ENCODE results near the gene PLK5. TPM values are rescaled to one million over a fixed set of nuclear protein-coding genes. Genes with fewer than 3 reads are reported as not detected.

The PLK5 gene
- total RNA-seq, 1 experiment from 2014 or later: 0.57 TPM

- Histone ChIP-seq H3K27me3 (ENCODE audit: insufficient read depth, low read length) (peaks cover 16% of the 10 kb centered on the region; the same call in 1 of the 2 replicates), H4K20me1 (ENCODE audit: control insufficient read depth, insufficient read depth, insufficient read length) (peaks cover 3% of the 10 kb centered on the region), H3K23me2 (ENCODE audit: insufficient read length, low read depth, low read length, poor library complexity, severe bottlenecking) (peaks cover 2% of the 10 kb centered on the region), H3K4me1 (ENCODE audit: insufficient read depth, low read length) (no peaks in the 10 kb centered on the region), H3K23ac (ENCODE audit: insufficient read length, low read depth, low read length) (no peak overlapping the region), H3K56ac (ENCODE audit: insufficient read length, low read depth, low read length) (no peak overlapping the region), H2AFZ (ENCODE audit: low read length) (no peak overlapping the region), H4K8ac (replicated peaks; ENCODE audit: insufficient read length, low read depth, low read length) (no peak overlapping the region), H2AK5ac (ENCODE audit: insufficient read length, low read length) (no peak overlapping the region), H2BK12ac (ENCODE audit: insufficient read length, low read depth, low read length) (no peak overlapping the region), H2BK20ac (ENCODE audit: low read depth, low read length, poor library complexity, severe bottlenecking) (no peak overlapping the region), H4K91ac (ENCODE audit: insufficient read length, low read depth, low read length) (no peak overlapping the region), H3K27ac (ENCODE audit: insufficient read length, low read depth, low read length) (no peak overlapping the region), H3K9ac (ENCODE audit: extremely low read depth, insufficient read length, low read length) (no peak overlapping the region), H3K14ac (ENCODE audit: insufficient read depth, low read length) (no peak overlapping the region), H3K9me3 (ENCODE audit: control insufficient read depth, low read depth, low read length) (no peaks in the 10 kb centered on the region), H3K4me2 (ENCODE audit: insufficient read depth, insufficient read length, low read length) (no peak overlapping the region), H3K79me1 (ENCODE audit: insufficient read depth, low read depth, low read length, poor library complexity, severe bottlenecking) (no peaks in the 10 kb centered on the region), H4K5ac (ENCODE audit: insufficient read length, low read depth, low read length) (no peak overlapping the region), H3K4ac (ENCODE audit: low read depth, low read length) (no peak overlapping the region), H2BK5ac (ENCODE audit: insufficient read length, low read length) (no peak overlapping the region), H3K79me2 (ENCODE audit: insufficient read depth, low read length) (no peaks in the 10 kb centered on the region), H3T11ph (ENCODE audit: low read length) (no peak overlapping the region), H3K18ac (ENCODE audit: insufficient read length, low read depth, low read length) (no peak overlapping the region), H2BK120ac (ENCODE audit: low read depth, low read length, poor library complexity, severe bottlenecking) (no peak overlapping the region), H2BK15ac (ENCODE audit: low read depth, low read length) (no peak overlapping the region)
- Mint-ChIP-seq H3K27ac (no peak overlapping the region), H3K4me1 (peaks cover 6 to 7% of the 10 kb centered on the region in 2 experiments; a peak in 3 of 4 replicates), H3K27me3 (ENCODE audit: low read depth) (peaks cover 83% of the 10 kb centered on the region), H3K4me3 (no peak overlapping the region), H3K9me3 (peaks cover 0 to 6% of the 10 kb centered on the region in 2 experiments; a peak in 3 of 5 replicates), H3K36me3 (ENCODE audit: insufficient read depth in 1 of 3, low read depth in 3 of 3) (no peaks in the 10 kb centered on the region)
- no peak for TF ChIP-seq CTCF (conservative IDR thresholded peaks at IDR 0.05)
- DNase-seq: no peak
- WGBS (ENCODE audit: extremely low coverage, insufficient read length, low lambda C conversion rate): no CpG with 5 or more reads among the region's 10 CpGs
Measured at GRCh38 chr19:1522061-1522460, 1.8 kb upstream of the PLK5 start.
